Measurements from ENCODE around the gene DENND2D.
A peak's percentile ranks its signal among the peaks of the same experiment; 100 is the strongest.
"Not testable (repeated sequence)": the region's sequence is repeated elsewhere in the genome, so short reads cannot be mapped to it uniquely, and the experiment has no call there.

DENND2D gene

GRCh38 chr1:111221633-111222291, 21.3 kb upstream of the DENND2D start:
- DNase-seq (ENCODE audit: low read depth), result no peak

DNA sequence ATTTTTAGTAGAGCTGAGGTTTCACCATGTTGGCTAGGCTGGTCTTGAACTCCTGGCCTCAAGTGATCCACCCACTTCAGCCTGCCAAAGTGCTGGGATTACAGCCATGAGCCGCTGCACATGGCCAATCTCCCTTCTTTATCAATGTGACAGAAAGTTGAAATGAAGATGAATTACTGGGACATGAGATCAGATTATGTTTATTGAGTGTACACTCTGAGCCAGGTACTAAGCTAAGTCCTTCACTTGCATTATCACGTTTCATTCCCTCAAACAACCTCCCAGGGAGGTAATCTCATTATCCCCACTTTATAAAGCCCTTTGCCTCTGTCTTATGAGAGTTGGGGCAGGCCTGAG, 20.8 kb upstream of the DENND2D start:
- DNase-seq (ENCODE audit: low read depth), result no peak

- no peak for DNase-seq (ENCODE audit: low read depth)
Measured at GRCh38 chr1:111220302-111220890, 19.9 kb upstream of the DENND2D start.

DNA sequence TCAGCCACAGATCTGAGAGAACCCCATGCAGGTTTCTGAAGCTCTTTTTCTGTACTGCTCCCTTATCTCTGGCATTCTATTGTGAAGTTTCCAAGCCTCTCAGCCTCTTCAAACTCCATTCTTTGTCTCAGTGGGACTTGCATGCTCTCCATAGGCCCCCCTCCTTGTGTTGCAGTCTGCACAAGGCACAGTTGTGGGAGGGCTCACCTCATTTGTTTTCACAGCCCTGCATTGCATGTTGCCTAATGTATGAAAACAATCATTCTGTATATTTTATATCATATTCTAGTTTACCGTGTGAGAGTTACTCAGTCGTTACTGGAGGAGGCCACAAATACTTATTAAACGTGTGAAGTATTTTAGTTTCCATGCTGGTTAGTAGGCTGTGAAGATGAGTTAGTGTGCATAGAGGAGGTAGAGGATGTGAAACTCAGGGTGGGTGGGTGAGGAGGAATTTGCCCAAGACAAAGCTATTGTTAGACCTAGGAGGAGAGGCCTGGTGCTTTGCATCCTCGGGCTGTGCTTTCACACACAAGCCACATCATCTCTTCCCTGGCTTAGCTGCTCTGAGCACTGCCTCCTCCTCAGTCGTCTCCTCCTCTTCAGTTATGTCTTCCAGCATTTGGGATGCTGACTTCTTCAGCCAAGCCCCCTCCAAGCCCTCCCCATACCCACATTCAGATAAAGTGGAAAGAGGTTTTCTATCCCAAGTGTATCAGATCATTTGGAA, 19.3 kb upstream of the DENND2D start:
- DNase-seq (ENCODE audit: low read depth), result no peak

DNA sequence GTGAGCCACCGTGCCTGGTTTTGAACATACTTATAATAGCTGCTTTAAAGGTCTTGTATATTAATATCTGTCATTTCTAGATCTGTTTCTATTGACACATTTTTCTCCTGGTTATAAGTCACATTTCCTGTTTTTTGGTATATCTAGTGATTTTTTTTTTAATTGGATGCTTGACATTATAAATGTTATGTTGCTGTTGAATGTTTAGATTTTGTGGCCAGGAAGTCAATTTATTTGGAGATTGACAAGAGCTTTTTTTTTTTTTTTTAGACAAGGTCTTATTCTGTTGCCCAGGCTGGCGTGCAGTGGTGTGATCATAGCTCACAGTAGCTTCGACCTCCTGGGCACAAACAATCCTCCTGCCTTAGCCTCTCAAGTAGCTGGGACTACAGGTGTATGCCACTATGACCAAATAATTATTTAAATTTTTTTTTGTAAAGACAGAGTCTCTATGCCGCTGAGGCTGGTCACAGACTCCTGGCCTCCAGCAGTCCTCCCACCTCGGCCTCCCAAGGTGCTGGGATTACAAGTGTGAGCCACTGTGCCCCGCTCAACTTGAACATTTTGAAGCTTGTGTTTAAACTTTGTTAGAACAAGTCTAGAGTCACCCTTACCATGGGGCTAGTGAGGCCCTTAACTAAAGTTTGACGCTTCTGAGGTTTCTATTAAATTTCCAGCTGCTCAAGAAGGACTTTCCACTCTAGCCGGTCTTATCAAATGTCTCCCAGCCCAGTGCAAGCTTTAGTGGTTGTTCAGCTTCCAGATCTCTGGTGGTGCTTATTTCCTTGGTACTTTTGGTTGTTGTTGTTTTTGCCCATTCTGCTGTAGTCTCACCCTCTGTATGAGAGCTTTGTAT, 18.5 kb upstream of the DENND2D start:
- no peak for DNase-seq (ENCODE audit: low read depth)

- DNase-seq (ENCODE audit: low read depth), result no peak
Measured at GRCh38 chr1:111217183-111217910, 16.9 kb upstream of the DENND2D start.

DNA sequence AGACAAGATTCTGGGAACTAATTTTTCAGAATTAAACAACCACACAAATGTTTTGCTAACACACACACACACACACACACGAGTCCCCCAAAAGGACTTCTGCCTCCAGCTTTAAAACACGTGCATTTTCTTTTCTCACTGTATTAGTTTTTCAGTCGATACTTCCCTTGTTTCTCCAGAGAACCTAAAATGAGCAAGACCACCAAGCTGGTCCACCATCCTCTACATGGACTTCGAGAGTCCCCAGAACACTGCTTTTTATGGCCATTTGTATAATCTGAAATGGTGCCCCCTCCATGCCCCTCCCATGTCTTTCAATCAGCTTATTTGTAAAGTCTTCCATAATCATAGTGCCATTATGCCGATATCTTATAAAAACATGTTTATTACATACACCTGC, 16.3 kb upstream of the DENND2D start:
- no peak for DNase-seq (ENCODE audit: low read depth)

GRCh38 chr1:111215285-111215684, 14.8 kb upstream of the DENND2D start:
- not testable (repeated sequence) for DNase-seq (ENCODE audit: low read depth)

DNA sequence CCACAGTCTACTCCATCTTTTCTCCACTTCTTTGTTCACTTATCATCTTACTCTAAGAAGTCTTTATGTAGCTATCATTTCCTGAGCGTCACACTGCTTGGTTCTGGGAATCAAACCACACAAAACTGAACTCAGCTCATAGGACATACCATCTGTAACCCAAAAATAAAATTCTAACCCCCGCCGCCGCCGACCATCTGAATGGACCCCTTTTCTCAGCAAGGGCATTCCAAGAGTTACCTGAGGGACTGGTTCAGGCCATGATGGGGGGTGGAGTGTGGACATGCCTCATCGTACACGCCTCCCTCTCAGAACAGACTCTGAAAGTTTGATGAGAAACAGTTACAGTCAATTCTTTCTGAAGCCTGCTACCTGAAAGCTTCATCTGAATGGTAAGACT, 14.4 kb upstream of the DENND2D start:
- DNase-seq (ENCODE audit: low read depth), result no peak

DNA sequence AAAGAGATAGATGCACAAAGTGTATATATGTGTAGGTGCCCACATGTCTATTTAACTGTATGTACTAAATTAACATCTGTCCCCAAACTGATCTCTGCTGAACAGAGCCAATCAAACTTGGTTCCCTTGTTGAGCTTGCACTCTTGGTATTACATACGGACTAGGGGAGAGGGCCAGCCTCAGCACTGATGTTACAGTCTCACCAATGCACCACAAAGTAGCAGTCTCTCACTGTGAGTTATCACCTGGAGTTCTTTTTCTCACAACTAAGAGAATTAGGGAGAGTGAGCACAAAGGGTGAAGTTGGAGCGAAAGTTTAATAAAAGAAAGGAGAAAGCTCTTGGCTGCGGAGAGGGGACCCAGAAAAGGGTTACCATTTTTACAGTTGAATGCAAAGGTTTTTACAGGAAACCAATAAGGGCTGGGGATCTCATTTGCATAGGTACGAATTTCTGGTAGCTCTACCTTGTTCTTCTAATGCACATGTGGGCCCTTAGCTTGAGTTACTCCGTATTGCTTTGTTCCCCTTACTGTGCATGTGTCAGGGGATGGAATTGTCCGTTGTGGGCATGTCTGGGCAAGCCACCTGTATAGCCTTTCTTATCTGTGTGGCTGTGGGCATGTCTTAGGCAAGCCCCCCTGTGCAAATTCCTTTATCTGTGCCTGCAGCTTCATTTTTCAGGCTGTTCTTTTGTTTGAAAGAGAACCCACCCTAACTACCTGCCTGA, 13.8 kb upstream of the DENND2D start:
- no peak for DNase-seq (ENCODE audit: low read depth)

DNA sequence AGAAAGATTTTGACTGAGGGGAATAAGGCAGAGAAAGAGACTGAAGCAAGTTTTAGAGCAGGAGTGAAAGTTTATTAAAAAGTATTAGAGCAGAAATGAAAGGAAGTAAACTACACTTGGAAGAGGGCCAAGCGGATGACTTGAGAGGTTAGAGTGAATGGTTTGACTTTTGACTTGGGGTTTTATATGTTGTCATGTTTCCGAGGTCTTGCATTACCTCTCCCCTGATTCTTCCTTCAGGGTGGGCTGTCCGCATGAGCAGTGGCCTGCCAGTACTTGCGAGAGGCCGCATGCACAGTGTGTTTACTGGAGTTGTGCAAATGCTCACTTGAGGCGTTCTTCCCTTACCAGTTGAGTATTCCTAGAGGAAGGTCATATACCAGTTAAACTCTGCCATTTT, 13.0 kb upstream of the DENND2D start:
- no peak for DNase-seq (ENCODE audit: low read depth)

DNA sequence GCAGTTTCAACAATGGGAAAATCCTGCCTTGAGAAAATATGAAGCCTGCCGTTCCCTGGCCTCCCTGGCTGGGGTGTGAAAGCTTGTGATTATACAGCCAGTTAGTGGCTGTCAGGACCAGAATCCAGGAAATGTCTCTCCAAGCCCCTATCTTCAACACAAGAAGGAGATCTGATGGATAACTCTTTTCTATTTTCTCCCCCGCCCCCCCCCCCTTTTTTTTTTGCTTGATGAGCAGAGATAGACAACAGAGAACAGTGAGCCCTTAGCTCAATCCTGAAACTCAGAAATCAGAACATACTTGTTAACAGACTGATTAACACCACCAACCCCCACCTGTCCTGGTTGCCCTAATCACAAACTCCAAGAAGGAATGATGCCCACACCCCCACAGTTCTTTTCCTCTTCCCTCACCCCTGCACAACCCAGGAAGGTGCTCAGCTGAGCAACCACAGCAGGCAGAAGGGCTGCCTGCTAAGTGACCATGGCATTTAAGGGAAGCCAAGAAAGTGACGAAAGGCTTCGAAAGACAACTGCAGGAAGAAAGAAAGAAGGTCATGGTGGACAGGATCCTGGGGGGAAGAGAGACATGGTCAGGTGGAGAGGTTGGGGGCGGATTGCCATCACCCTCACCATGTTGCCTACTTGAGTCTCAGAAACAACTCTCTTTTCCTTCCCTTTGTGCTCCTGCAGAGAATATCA, 12.3 kb upstream of the DENND2D start:
- no peak for DNase-seq (ENCODE audit: low read depth)

DNA sequence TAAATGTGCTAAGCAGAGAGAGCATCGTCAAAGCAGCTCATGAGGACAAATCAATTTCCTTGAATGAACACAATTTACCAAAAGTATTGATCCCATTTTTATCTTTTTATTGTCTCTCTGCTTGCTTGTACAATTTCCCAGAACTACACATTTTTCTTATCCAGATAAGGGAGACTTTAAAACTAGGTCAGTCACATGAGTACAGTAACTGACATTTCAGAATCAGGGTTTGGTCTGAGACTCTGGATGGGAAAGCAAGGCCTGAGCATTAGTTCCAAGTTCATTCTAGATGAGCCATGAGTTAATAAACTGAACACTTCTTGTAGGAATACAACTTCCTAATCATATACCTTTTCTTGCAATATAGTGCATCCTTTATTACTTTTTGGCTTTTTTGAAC, 11.5 kb upstream of the DENND2D start:
- DNase-seq (ENCODE audit: low read depth), result no peak

GRCh38 chr1:111209622-111210021, 9.2 kb upstream of the DENND2D start:
- DNase-seq (ENCODE audit: low read depth), result no peak

DNA sequence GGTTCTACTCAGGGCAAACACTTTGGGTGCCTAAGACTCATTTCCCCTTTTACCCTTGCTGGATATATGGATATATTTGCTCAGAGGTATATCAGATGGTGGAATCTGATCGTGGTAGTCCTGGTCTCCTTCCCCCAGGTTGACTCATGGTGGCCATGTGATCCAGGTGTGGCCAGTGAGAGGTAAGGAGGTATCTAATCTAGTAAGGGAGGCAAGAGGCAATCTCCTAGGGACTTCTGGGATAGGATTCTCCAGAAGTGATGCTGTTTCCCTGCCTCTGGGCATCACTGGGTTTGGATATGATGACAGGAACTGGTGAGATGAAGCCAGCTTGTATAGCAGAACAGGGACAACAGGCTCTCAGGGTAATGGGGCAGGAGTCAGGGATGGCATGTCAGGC, 8.5 kb upstream of the DENND2D start:
- DNase-seq (ENCODE audit: low read depth), result no peak

GRCh38 chr1:111205714-111206050, 5.2 kb upstream of the DENND2D start:
- peak; percentile 66 for DNase-seq (ENCODE audit: low read depth)

- DNase-seq (ENCODE audit: low read depth), result no peak
Measured at GRCh38 chr1:111204983-111205713, 4.7 kb upstream of the DENND2D start.

DNA sequence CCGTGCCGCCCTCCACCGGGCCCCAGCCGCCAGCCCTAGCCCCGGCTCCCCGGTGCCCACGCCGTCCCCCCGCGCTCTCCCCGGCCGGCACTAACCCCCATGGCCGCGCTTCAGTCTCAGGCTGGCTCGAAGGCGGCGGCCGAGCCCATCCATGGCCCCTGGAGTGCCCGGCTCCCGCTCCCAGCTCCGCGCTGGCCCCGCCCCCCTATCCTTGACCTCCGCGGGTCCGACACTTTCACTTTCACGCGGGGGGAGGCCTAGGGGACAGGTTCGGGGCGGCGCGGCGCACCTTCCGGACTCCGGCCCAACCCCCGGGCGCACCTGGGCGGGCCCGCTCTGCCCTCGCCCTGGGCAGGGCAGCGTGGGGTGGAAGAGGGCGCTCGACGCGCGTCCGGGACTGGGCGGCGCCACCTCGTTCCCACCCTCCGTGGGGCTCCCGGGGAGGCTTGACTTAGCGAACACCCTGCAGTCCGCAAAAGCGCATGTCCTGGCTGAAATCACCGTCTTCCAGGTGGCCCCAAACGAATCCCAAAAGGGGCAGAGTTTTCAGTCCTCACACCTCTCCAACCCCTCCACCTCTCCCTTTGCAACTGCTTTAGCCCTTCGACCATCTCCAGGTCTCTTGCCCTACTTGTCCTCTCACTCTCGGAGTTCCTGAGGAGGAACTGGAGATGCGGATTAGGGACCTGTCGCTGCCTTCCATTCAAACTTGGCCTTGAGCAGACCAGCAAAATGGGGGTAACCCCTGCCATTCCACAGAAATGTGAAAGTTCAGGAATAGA, 3.9 kb upstream of the DENND2D start:
- DNase-seq (ENCODE audit: low read depth), result no peak

DNA sequence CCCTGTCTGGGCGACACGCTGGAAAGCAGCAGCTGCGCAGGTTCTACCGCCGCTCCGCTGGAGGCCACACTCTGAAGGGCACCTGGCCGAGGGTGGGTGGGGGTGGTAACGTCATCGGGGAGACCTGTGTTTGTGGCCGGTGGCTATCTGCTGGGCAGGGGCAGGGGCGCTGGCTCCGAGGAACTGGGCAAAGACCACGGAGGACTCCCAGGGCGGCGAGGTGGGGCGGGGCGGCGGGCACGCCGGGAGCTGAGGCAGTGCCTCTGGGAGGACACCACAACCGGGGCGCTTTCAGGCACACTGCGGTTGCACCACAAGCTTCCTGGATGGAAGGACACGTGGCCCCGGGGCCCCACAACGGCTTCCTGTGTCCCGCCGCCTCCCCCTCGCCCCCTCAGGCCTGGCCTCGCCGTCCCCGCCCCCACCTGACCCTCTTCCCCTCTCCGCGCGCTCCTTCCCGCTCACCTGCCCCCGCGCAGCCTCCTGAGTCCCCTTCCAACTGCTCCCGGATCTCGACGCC, 3.3 kb upstream of the DENND2D start:
- DNase-seq (ENCODE audit: low read depth), result peak; percentile 40
